ENCODE results near the gene SDC1.

DNA sequence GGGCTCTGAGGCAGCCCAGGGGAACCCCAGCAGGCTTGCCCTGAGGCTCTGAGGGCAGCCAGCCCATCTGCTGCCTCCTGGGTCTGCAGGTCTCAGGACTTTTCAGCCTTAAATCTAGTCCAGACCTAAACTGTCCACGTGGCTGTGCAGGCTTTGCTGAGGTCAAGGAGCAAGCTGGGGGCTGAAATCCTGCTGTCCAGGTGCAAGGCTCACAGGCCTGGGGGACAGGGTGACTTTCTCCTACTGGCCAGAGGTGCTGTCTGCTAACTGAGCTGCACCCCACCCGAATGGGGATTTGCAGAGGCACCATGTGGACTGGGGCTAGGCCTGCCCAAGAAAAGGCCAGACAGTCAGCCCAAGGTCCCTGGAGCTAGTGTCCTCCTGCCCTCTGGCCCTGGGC lies 32.1 kb downstream of the SDC1 start:
- TF ChIP-seq CTCF (IDR thresholded peaks at IDR 0.05; ENCODE audit: borderline replicate concordance, extremely low read depth, low read length, poor library complexity, severe bottlenecking) (no peak), EZH2 (IDR thresholded peaks at IDR 0.05; ENCODE audit: borderline replicate concordance, low read depth, low read length, severe bottlenecking) (no peak)
